ENCODE results near the gene MYOD1. TPM values are rescaled to one million over a fixed set of nuclear protein-coding genes. Genes with fewer than 3 reads are reported as not detected.

The MYOD1 gene
- total RNA-seq, 6 experiments from 2014 or later, result not detected

GRCh38 chr11:17694494-17695110 lies 24.8 kb upstream of the MYOD1 start:
- TF ChIP-seq CTCF (IDR thresholded peaks at IDR 0.05), result no peak
- no peaks in the 10 kb centered on the region for H3K36me3 ChIP-seq
- no peak overlapping the region for H3K27ac ChIP-seq
- 74% methylated on average over 6 of the region's 10 CpGs for WGBS (ENCODE audit: insufficient coverage, low coverage, low lambda C conversion rate, missing lambda C conversion rate)
- intact Hi-C loops (cut with DNase I), result no loop called here
- no peaks in the 10 kb centered on the region for H3K9me3 ChIP-seq
- DNase-seq (no peak), ATAC-seq (no peak)
- H3K4me3 ChIP-seq, result no peak overlapping the region
- peaks cover 0 to 5% of the 10 kb centered on the region in 2 donors for H3K27me3 ChIP-seq
- H3K4me1 ChIP-seq, result no peaks in the 10 kb centered on the region

- intact Hi-C loops (cut with DNase I), result no loop called here
- no peak for DNase-seq
- Histone ChIP-seq H3K27ac (no peak overlapping the region), H3K4me1 (no peaks in the 10 kb centered on the region), H3K27me3 (peaks cover 0 to 5% of the 10 kb centered on the region in 2 donors), H3K9me3 (no peaks in the 10 kb centered on the region), H3K4me3 (no peak overlapping the region), H3K36me3 (no peaks in the 10 kb centered on the region)
- no peak for ATAC-seq
- WGBS (ENCODE audit: insufficient coverage, low coverage, low lambda C conversion rate, missing lambda C conversion rate), result 20% methylated on average over 1 of the region's 68 CpGs
- TF ChIP-seq POLR2A (IDR thresholded peaks at IDR 0.05) (no peak), CTCF (IDR thresholded peaks at IDR 0.05) (no peak)
These were observed 23.6 kb upstream of the MYOD1 start for GRCh38 chr11:17695454-17696441.

- ATAC-seq, result no peak
- Histone ChIP-seq H3K4me1 (no peaks in the 10 kb centered on the region), H3K27me3 (peaks cover 0 to 5% of the 10 kb centered on the region in 2 donors), H3K4me3 (no peak overlapping the region), H3K9me3 (no peaks in the 10 kb centered on the region), H3K36me3 (no peaks in the 10 kb centered on the region), H3K27ac (no peak overlapping the region)
- no peak for DNase-seq
- 66% methylated on average over 3 of the region's 5 CpGs for WGBS (ENCODE audit: insufficient coverage, low coverage, low lambda C conversion rate, missing lambda C conversion rate)
- TF ChIP-seq POLR2A (IDR thresholded peaks at IDR 0.05) (no peak), CTCF (IDR thresholded peaks at IDR 0.05) (no peak)
- intact Hi-C loops (cut with DNase I), result no loop called here
These were observed 22.6 kb upstream of the MYOD1 start for GRCh38 chr11:17696741-17697140.

GRCh38 chr11:17697175-17697949 lies 22.0 kb upstream of the MYOD1 start:
- ATAC-seq, result no peak
- no peak for TF ChIP-seq POLR2A (IDR thresholded peaks at IDR 0.05)
- TF ChIP-seq CTCF (IDR thresholded peaks at IDR 0.05), result no peak
- Histone ChIP-seq H3K4me1 (no peaks in the 10 kb centered on the region), H3K36me3 (no peaks in the 10 kb centered on the region), H3K27me3 (peaks cover 0 to 5% of the 10 kb centered on the region in 2 donors), H3K9me3 (no peaks in the 10 kb centered on the region), H3K4me3 (no peak overlapping the region), H3K27ac (no peak overlapping the region)
- 51% methylated on average over 4 of the region's 6 CpGs for WGBS (ENCODE audit: insufficient coverage, low coverage, low lambda C conversion rate, missing lambda C conversion rate)
- intact Hi-C loops (cut with DNase I), result no loop called here
- DNase-seq, result no peak
